ENCODE results near the gene MYO7A. TPM values are rescaled to one million over a fixed set of nuclear protein-coding genes. Genes with fewer than 3 reads are reported as not detected.

Gene MYO7A
- total RNA-seq, 2 donors from 2014 or later = 10.4 to 12.9 TPM

DNA sequence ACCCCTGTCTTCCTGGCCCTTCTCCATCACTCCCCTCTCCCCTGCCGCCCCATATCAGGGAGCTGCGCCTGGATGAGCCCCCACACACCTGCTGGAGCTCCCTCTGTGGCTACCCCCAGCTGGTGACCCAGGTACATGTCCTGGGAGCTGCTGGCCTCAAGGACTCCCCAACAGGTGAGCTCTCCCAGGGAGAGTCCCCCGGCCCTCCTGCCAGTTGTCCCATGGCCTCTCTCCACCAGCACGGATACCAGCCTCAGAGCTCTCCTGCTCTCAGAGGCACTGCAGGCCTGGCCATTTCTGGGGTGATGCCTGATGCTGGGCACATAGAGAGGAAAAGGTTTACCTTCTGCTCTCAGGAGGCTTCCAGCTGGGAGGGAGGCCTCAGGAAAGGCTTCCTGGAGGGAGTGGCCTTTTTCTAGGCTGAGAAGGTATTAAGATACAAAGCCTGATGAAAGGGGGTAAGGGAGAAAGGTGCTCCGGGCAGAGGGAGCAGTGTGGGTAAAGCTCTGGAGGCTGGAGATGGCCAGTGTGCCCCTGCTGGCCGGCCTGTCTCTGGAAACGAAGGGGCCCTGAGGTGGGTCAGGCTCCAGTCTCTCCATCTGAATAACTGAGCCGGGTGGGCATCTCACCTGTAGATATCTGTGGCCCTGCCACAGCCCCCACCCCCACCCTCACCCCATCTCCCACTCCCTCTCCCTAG lies 6.0 kb upstream of the MYO7A start:
- peaks cover 4% of the 10 kb centered on the region for H3K4me1 ChIP-seq
- H3K4me3 ChIP-seq = no peak overlapping the region
- no peak overlapping the region for H3K27ac ChIP-seq
- no peaks in the 10 kb centered on the region for H3K9me3 ChIP-seq
- no peak for ATAC-seq
- no peaks in the 10 kb centered on the region for H3K36me3 ChIP-seq (replicated peaks in 1 of 2; ENCODE audit: insufficient read depth in 1 of 2, low read depth in 2 of 2)
- intact Hi-C loops (cut with DNase I) = loop anchor here (5.0 kb wide), 1 partner anchor 60 kb away; no protein-coding TSS in a partner anchor
- no peak for TF ChIP-seq POLR2A (IDR thresholded peaks at IDR 0.05)
- TF ChIP-seq CTCF (IDR thresholded peaks at IDR 0.05) = no peak
- DNase-seq = no peak
- no peaks in the 10 kb centered on the region for H3K27me3 ChIP-seq
- 87 to 98% methylated on average over 6 to 8 of the region's 8 CpGs for WGBS, 2 donors

- intact Hi-C loops (cut with DNase I) = loop anchor here (5.0 kb wide), 1 partner anchor 60 kb away; no protein-coding TSS in a partner anchor
- 77 to 93% methylated on average over 3 to 7 of the region's 7 CpGs for WGBS, 2 donors
- Histone ChIP-seq H3K27ac (no peak overlapping the region), H3K4me1 (peaks cover 11% of the 10 kb centered on the region), H3K27me3 (no peaks in the 10 kb centered on the region), H3K36me3 (replicated peaks in 1 of 2; ENCODE audit: insufficient read depth in 1 of 2, low read depth in 2 of 2) (no peaks in the 10 kb centered on the region), H3K9me3 (no peaks in the 10 kb centered on the region), H3K4me3 (no peak overlapping the region)
- ATAC-seq (no peak), DNase-seq (no peak)
- no peak for TF ChIP-seq POLR2A (IDR thresholded peaks at IDR 0.05)
- no peak for TF ChIP-seq CTCF (IDR thresholded peaks at IDR 0.05)
These were observed 5.4 kb upstream of the MYO7A start for GRCh38 chr11:77122576-77123212.

GRCh38 chr11:77123591-77123990 lies 4.5 kb upstream of the MYO7A start:
- H3K36me3 ChIP-seq (replicated peaks in 1 of 2; ENCODE audit: insufficient read depth in 1 of 2, low read depth in 2 of 2) = no peaks in the 10 kb centered on the region
- intact Hi-C loops (cut with DNase I) = loop anchor here (5.0 kb wide), 1 partner anchor 59 kb away; no protein-coding TSS in a partner anchor
- DNase-seq (no peak), ATAC-seq (no peak)
- no peaks in the 10 kb centered on the region for H3K9me3 ChIP-seq
- no peak overlapping the region for H3K4me3 ChIP-seq
- H3K27ac ChIP-seq = no peak overlapping the region
- WGBS, 2 donors = 63 to 86% methylated on average over 2 to 8 of the region's 8 CpGs
- H3K4me1 ChIP-seq = peaks cover 20% of the 10 kb centered on the region
- TF ChIP-seq CTCF (IDR thresholded peaks at IDR 0.05) (no peak), POLR2A (IDR thresholded peaks at IDR 0.05) (no peak)
- H3K27me3 ChIP-seq = no peaks in the 10 kb centered on the region

GRCh38 chr11:77124041-77124440 lies 4.0 kb upstream of the MYO7A start:
- no peak for ATAC-seq
- no peak overlapping the region for H3K4me3 ChIP-seq
- H3K27ac ChIP-seq = no peak overlapping the region
- intact Hi-C loops (cut with DNase I) = loop anchor here (5.0 kb wide), 1 partner anchor 58 kb away; no protein-coding TSS in a partner anchor
- H3K36me3 ChIP-seq (replicated peaks in 1 of 2; ENCODE audit: insufficient read depth in 1 of 2, low read depth in 2 of 2) = no peaks in the 10 kb centered on the region
- peaks cover 24% of the 10 kb centered on the region for H3K4me1 ChIP-seq
- H3K9me3 ChIP-seq = no peaks in the 10 kb centered on the region
- H3K27me3 ChIP-seq = no peaks in the 10 kb centered on the region
- no peak for DNase-seq
- 80 to 81% methylated on average over 8 of the region's 8 CpGs for WGBS, 2 donors
- no peak for TF ChIP-seq CTCF (IDR thresholded peaks at IDR 0.05)

Measured in body of pancreas (tissue), 4 donors.